A673 (cell line): ENCODE results near the gene KIF22.

Experiments used
- CTCF ChIP-seq: fragments of 300-800, 200-600 bp; sonication (generic); conservative IDR thresholded peaks from 2 replicates; pipeline ENCODE4 v1.5.1; 2017; ENCODE audit warnings: low read depth, mild to moderate bottlenecking, antibody characterized with exemption, low read length, moderate library complexity, mixed read lengths
- EZH2 ChIP-seq: fragments of 200-600 bp; sonication (generic); IDR thresholded peaks from 2 replicates; pipeline ENCODE4 v1.6.1; 2017; ENCODE audit warnings: borderline replicate concordance, low read depth, mild to moderate bottlenecking, mixed read lengths, antibody characterized with exemption, low read length; ENCODE audit not compliant: poor library complexity, severe bottlenecking

- TF ChIP-seq CTCF: no peak
- no peak for TF ChIP-seq EZH2
Observed at GRCh38 chr16:29794231-29794710, 3.7 kb downstream of the KIF22 start.
